Esophagus muscularis mucosa (tissue), 3 donors: ENCODE results near the gene TTC17.

Experiments
- CTCF ChIP-seq, 3 experiments: fragments of 200-600 bp in 2 of 3; fragments of 450-650 bp in 1 of 3; sonication (generic) in 2 of 3; IDR thresholded peaks; one replicate each; pipeline ENCODE4 v1.5.1; 2017 to 2019; ENCODE audit warnings: antibody characterized with exemption in 3 of 3, mild to moderate bottlenecking in 2 of 3, moderate library complexity in 1 of 3
- POLR2AphosphoS5 ChIP-seq, 2 donors: sonication (generic); formaldehyde crosslinking; IDR thresholded peaks; one replicate each; pipeline ENCODE4 v1.6.1; 2017; ENCODE audit warnings: antibody characterized with exemption in 2 of 2

GRCh38 chr11:43443811-43444210, 85.1 kb downstream of the TTC17 start:
- no peak for TF ChIP-seq CTCF (IDR thresholded peaks at IDR 0.05)
- no peak for TF ChIP-seq POLR2AphosphoS5 (IDR thresholded peaks at IDR 0.05)
